ENCODE measurements around the gene CFTR. TPM values are rescaled to one million over a fixed set of nuclear protein-coding genes. Genes with fewer than 3 reads are reported as not detected.

The CFTR gene
- total and polyA plus RNA-seq, 10 of the 15 experiments (the other 5 are each of a cell fraction or from before 2014, with no cell fraction given): 0.02 to 2.3 (median 0.21) TPM; not detected in 1

DNA sequence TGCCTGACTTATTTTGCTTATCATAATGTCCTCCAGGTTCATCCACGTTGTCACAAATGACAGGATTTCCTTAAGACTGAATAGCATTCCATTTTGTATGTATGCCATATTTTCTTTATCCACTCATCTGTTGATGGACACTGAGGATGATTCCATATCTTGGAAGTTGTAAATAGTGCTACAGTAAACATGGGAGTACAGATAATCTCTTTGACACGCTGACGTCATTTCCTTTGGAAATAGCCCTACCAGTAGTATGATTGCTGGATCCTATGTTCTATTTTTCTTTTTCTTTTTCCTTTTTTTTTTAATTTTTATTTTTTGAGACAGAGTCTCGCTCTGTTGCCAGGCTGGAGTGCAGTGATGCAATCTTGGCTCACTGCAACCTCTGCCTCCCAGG, 225.8 kb downstream of the CFTR start:
- ChIA-PET POLR2A (no interaction called here), CTCF (interaction anchor here (2.6 kb wide), 1 partner anchor 10 kb away, joined by 9 read pairs; no protein-coding TSS in a partner anchor), RAD21 (ENCODE audit: unreplicated experiment) (no interaction called here), SMC1A (ENCODE audit: uncharacterized antibody, unreplicated experiment) (no interaction called here)
- BruUV-seq (replicated peaks): no TSS peak
- in situ Hi-C loops (cut with MboI): no loop called here
- Histone ChIP-seq H3K79me2 (ENCODE audit: control insufficient read depth, insufficient read depth, low read length) (no peaks in the 10 kb centered on the region), H3K4me2 (ENCODE audit: control insufficient read depth, insufficient read depth) (no peak overlapping the region), H3K27me3 (replicated peaks in 1 of 2; ENCODE audit: control insufficient read depth in 2 of 2, insufficient read depth in 2 of 2, low read length in 1 of 2) (no peaks in the 10 kb centered on the region), H3K4me1 (ENCODE audit: control insufficient read depth, insufficient read depth, low read length) (no peaks in the 10 kb centered on the region), H3K9ac (ENCODE audit: control insufficient read depth, insufficient read depth, low read length) (no peak overlapping the region), H3K4me3 (no peak overlapping the region), H4K20me1 (ENCODE audit: control insufficient read depth, insufficient read depth) (no peaks in the 10 kb centered on the region), H3K36me3 (ENCODE audit: control insufficient read depth in 2 of 2, insufficient read depth in 2 of 2, low read length in 1 of 2) (no peaks in the 10 kb centered on the region), H2AFZ (ENCODE audit: control insufficient read depth, low read depth, low read length) (no peak overlapping the region), H3K9me3 (replicated peaks; ENCODE audit: control insufficient read depth, insufficient read depth, low read length) (no peaks in the 10 kb centered on the region), H3K27ac (ENCODE audit: control insufficient read depth, insufficient read depth) (no peak overlapping the region)
- FAIRE-seq: no peak
- intact Hi-C loops (cut with micrococcal nuclease; ENCODE audit: unreplicated experiment): no loop called here
- DNase-seq (ENCODE audit: low read depth, low spot score): no peak
- TF ChIP-seq ASH2L (IDR thresholded peaks at IDR 0.05; ENCODE audit: borderline replicate concordance, low read depth) (no peak), ZBTB40 (IDR thresholded peaks at IDR 0.05; ENCODE audit: borderline replicate concordance) (no peak), RCOR1 (conservative IDR thresholded peaks at IDR 0.05; ENCODE audit: low read depth, low read length) (no peak), ZNF622 (IDR thresholded peaks at IDR 0.05) (no peak), CHD2 (IDR thresholded peaks at IDR 0.05; ENCODE audit: borderline replicate concordance, low read depth, low read length) (no peak), HDAC2 (IDR thresholded peaks at IDR 0.05) (no peak), SMARCA5 (IDR thresholded peaks at IDR 0.05) (no peak), ATF7 (IDR thresholded peaks at IDR 0.05; ENCODE audit: low read depth) (no peak), LARP7 (IDR thresholded peaks at IDR 0.05) (no peak), FOS (IDR thresholded peaks at IDR 0.05; ENCODE audit: borderline replicate concordance, extremely low read depth, insufficient read length) (no peak), NFYA (IDR thresholded peaks at IDR 0.05; ENCODE audit: borderline replicate concordance, low read depth, low read length) (no peak), RELA (IDR thresholded peaks at IDR 0.05; ENCODE audit: borderline replicate concordance, partially characterized antibody) (no peak), TCF7 (IDR thresholded peaks at IDR 0.05; ENCODE audit: borderline replicate concordance) (no peak)
- WGBS (ENCODE audit: insufficient coverage, insufficient replicate concordance, low lambda C conversion rate, missing lambda C conversion rate): 52% methylated on average over 4 of the region's 4 CpGs
- no peak for ATAC-seq

All from GM12878 (cell line).